Measurements from ENCODE around the gene MAPKAPK3. TPM values are rescaled to one million over a fixed set of nuclear protein-coding genes. Genes with fewer than 3 reads are reported as not detected.

The MAPKAPK3 gene
- total and polyA plus RNA-seq, 2 donors (not counting 3 experiments of a cell fraction or from before 2014, with no cell fraction given): 21.3 to 30.5 TPM

DNA sequence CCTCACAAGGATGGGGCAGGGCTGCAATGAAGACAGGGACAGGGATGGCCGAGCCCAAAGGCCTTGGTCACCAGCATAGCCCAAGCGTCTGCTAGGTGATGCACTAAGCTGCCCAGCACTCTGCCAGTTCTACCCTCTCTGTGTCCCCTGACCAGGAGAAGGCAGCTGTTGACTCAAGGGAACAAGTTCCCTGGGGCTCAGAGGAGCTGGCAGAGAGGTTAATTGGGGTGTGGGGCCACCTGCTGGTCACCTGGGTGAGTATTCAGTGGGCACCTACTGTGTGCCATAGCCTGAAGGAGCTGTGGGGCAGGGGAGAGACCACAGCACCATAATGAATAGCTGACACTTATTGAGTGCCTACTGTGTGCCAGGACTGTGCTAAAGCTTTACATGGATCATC is 35.8 kb downstream of the MAPKAPK3 start:
- dilution Hi-C loops (cut with MboI; ENCODE audit: extremely low pct_ligation_motif_present, low sequenced_read_pairs): no loop called here
- no TSS peak for BruUV-seq (replicated peaks)
- Histone ChIP-seq H3K9me1 (replicated peaks; ENCODE audit: control insufficient read depth, extremely low read depth, insufficient read depth, low read length) (no peaks in the 10 kb centered on the region), H3K9ac (replicated peaks; ENCODE audit: extremely low read depth, insufficient read depth, low read length) (no peak overlapping the region), H3K4me3 (replicated peaks in 1 of 3; ENCODE audit: insufficient read depth in 1 of 3, low read depth in 1 of 3, low read length in 3 of 3) (no peak overlapping the region), H3K4me2 (ENCODE audit: insufficient read depth, low read length) (no peak overlapping the region), H4K20me1 (replicated peaks; ENCODE audit: control insufficient read depth, extremely low read depth, insufficient read depth, low read length) (no peaks in the 10 kb centered on the region), H2AFZ (ENCODE audit: low read depth, low read length) (no peak overlapping the region), H3K79me2 (ENCODE audit: control insufficient read depth, insufficient read depth, low read length) (no peaks in the 10 kb centered on the region), H3K27ac (ENCODE audit: insufficient read depth, low read depth, low read length) (no peak overlapping the region), H3K4me1 (ENCODE audit: control insufficient read depth, extremely low read depth, insufficient read depth, low read length) (no peaks in the 10 kb centered on the region), H3K9me3 (replicated peaks; ENCODE audit: control insufficient read depth, insufficient read depth, low read length) (no peaks in the 10 kb centered on the region), H3K36me3 (ENCODE audit: control insufficient read depth in 2 of 2, extremely low read depth in 1 of 2, insufficient read depth in 2 of 2, low read length in 2 of 2) (no peaks in the 10 kb centered on the region), H3K27me3 (ENCODE audit: control insufficient read depth in 2 of 2, insufficient read depth in 2 of 2, low read length in 2 of 2) (no peaks in the 10 kb centered on the region)
- DNase-seq (ENCODE audit: low read depth, low spot score) (peak; percentile 17), FAIRE-seq (no peak)
- intact Hi-C loops (cut with micrococcal nuclease): loop anchor here (1.0 kb wide), 2 partner anchors 36 to 80 kb away; no protein-coding TSS in a partner anchor
- ChIA-PET POLR2A (no interaction called here), CTCF (interaction anchor here (0.6 to 4.0 kb wide), 18 partner anchors 9 to 1147 kb away, joined by 3 to 65 read pairs (median 4); partner anchors contain the start of genes CISH, HEMK1 and MAPKAPK3)
- TF ChIP-seq CTCF (IDR thresholded peaks at IDR 0.05; ENCODE audit: extremely low read depth in 1 of 2, insufficient read depth in 1 of 2, low read depth in 1 of 2, low read length in 2 of 2) (peak; percentile 19 to 37), MAX (IDR thresholded peaks at IDR 0.05; ENCODE audit: insufficient read depth, insufficient read length) (no peak), EZH2 (IDR thresholded peaks at IDR 0.05; ENCODE audit: borderline replicate concordance, low read depth, low read length, severe bottlenecking) (no peak), POLR2A (IDR thresholded peaks at IDR 0.05; ENCODE audit: low read depth, low read length) (no peak), MYC (IDR thresholded peaks at IDR 0.05; ENCODE audit: low read depth, low read length) (no peak), FOS (IDR thresholded peaks at IDR 0.05; ENCODE audit: borderline replicate concordance, insufficient read depth, low read length) (no peak)

Data from endothelial cell of umbilical vein (primary cell).